ENCODE measurements around the gene ZIM2. TPM values are rescaled to one million over a fixed set of nuclear protein-coding genes. Genes with fewer than 3 reads are reported as not detected.

The ZIM2 gene
- total RNA-seq, 1 experiment from 2014 or later, result not detected

DNA sequence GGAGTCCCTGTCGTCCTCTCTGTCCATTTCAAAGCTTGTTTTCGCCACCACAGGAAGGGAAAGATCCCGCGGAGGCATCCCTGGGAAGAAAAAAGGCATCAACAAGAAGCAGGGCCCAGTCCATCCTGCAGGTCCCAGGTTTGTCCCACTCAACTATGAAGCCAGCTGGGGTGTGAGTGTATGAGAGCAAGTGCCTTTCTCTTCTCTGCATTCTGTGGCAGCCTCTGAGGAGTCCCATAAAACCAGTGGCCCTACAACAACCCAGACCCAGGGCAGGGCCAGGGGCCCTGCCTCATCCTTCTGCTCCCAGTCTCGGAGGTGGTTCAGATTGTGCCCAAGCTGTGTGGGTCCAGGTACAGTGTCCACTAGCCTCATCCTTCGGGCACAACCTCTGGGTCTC is 18.9 kb downstream of the ZIM2 start:
- in situ Hi-C loops (cut with HindIII; ENCODE audit: low pct_unique_long_range_greater_than_20kb, low sequenced_read_pairs), result no loop called here

DNA sequence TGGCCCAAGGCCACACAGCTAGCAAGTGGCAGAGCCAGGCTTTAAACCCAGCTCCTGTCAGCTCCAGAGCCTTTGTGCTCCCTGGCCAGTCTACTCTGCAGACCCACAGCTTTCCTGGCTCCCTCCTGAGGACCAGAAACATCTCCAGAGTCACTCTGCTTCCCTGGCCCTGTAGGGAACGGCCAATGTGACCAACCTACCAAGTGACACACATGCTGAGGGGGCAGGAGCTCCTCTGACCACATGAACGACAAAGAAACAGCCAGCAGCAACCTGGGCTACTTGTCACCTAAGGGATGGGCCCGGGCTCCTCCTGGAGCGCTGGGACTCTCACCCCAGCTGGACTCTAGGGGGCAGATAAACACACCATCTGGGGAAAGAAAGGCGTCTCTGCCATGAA is 19.3 kb downstream of the ZIM2 start:
- no peak for DNase-seq (ENCODE audit: low read depth)
- in situ Hi-C loops (cut with HindIII; ENCODE audit: low pct_unique_long_range_greater_than_20kb, low sequenced_read_pairs), result no loop called here

More for the DNA sequence above, 18.9 kb downstream of the ZIM2 start:
- no peak for DNase-seq (ENCODE audit: low read depth)

GRCh38 chr19:56819166-56819565 is 21.4 kb downstream of the ZIM2 start:
- DNase-seq (ENCODE audit: low read depth), result no peak
- in situ Hi-C loops (cut with HindIII; ENCODE audit: low pct_unique_long_range_greater_than_20kb, low sequenced_read_pairs), result no loop called here

DNA sequence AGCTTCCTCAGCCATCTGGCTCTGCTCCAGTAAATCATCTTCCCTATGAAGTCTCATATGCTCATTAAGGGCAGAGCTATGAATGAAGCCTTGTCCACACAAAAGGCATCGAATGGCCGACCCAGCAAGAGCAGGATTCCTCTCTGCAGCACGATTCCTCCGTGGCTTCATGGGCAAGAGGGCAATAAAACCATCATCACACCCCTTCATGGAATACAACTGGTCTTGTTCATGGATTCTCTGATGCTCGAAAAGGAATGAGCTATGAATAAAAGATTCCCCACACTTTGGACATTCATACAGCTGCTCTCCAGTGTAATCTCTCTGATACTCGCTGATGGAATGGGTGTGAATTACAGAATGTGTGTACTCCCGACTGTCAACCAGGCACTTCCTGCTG is 25.9 kb downstream of the ZIM2 start:
- in situ Hi-C loops (cut with HindIII; ENCODE audit: low pct_unique_long_range_greater_than_20kb, low sequenced_read_pairs), result no loop called here
- DNase-seq (ENCODE audit: low read depth), result no peak

DNA sequence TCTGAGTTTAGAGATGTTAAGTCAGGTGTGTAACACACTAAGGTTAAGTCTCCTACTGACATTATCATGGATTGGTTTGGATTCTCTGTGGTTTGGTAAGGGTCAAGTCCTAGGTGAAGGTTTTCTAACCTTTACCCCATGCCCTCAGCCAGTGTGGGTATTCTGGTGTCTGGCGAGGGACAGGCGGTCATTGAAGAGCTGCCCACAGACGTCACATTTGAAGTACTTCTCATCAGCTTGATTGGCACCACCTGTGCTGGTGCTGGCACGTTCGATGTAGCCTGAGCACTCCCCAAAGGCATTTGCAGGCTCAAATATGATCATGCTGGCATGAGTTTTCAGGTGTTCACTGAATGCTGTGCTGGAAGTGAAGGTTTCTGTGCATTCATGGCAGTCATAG is 27.0 kb downstream of the ZIM2 start:
- in situ Hi-C loops (cut with HindIII; ENCODE audit: low pct_unique_long_range_greater_than_20kb, low sequenced_read_pairs), result no loop called here
- DNase-seq (ENCODE audit: low read depth), result no peak

- in situ Hi-C loops (cut with HindIII; ENCODE audit: low pct_unique_long_range_greater_than_20kb, low sequenced_read_pairs), result no loop called here
Measured at GRCh38 chr19:56811480-56811879, 29.0 kb downstream of the ZIM2 start.

GRCh38 chr19:56810260-56810659 is 30.3 kb downstream of the ZIM2 start:
- no peak for DNase-seq (ENCODE audit: low read depth)
- in situ Hi-C loops (cut with HindIII; ENCODE audit: low pct_unique_long_range_greater_than_20kb, low sequenced_read_pairs), result no loop called here

More at GRCh38 chr19:56811480-56811879, 29.0 kb downstream of the ZIM2 start:
- DNase-seq (ENCODE audit: low read depth), result no peak

DNA sequence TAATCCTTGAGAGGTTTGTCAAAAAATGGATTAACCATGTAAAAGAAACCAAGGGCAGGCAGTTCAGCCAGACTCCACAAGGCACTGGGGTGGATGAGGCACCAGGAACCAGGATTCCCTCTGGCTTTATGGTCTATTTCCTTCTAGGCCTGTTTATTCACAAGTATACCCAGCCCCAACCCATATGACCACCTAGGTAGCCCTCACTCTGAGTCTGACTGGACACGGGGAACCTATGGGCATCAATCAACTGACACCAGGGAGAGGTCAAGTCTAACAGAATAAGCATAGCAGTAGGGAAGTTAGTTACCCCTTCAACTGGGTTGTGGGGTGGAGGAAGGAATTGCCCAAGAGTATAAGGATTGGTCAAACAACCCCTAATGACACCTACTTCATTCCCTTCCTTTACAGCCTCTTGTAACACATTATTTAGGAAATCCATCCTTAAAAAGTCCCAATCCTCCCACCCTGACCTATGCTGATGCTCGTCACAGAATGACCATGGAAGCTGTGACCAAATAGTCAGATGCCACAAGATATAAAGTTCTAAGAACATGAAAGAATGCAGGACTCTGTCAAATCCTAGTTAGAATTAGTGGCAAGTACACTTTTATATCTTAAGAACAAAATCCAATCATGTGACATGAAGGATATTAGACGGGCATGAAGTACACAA is 31.7 kb downstream of the ZIM2 start:
- no peak for DNase-seq (ENCODE audit: low read depth)
- in situ Hi-C loops (cut with HindIII; ENCODE audit: low pct_unique_long_range_greater_than_20kb, low sequenced_read_pairs), result no loop called here

- in situ Hi-C loops (cut with HindIII; ENCODE audit: low pct_unique_long_range_greater_than_20kb, low sequenced_read_pairs), result no loop called here
- DNase-seq (ENCODE audit: low read depth), result no peak
Measured at GRCh38 chr19:56806639-56807038, 33.9 kb downstream of the ZIM2 start.

GRCh38 chr19:56778351-56778750 is 62.2 kb downstream of the ZIM2 start:
- in situ Hi-C loops (cut with HindIII; ENCODE audit: low pct_unique_long_range_greater_than_20kb, low sequenced_read_pairs), result no loop called here
- no peak for DNase-seq (ENCODE audit: low read depth)

GRCh38 chr19:56769650-56770049 is 70.9 kb downstream of the ZIM2 start:
- in situ Hi-C loops (cut with HindIII; ENCODE audit: low pct_unique_long_range_greater_than_20kb, low sequenced_read_pairs), result no loop called here
- DNase-seq (ENCODE audit: low read depth), result no peak

GRCh38 chr19:56765137-56765536 is 75.4 kb downstream of the ZIM2 start:
- in situ Hi-C loops (cut with HindIII; ENCODE audit: low pct_unique_long_range_greater_than_20kb, low sequenced_read_pairs), result no loop called here
- DNase-seq (ENCODE audit: low read depth), result no peak

DNA sequence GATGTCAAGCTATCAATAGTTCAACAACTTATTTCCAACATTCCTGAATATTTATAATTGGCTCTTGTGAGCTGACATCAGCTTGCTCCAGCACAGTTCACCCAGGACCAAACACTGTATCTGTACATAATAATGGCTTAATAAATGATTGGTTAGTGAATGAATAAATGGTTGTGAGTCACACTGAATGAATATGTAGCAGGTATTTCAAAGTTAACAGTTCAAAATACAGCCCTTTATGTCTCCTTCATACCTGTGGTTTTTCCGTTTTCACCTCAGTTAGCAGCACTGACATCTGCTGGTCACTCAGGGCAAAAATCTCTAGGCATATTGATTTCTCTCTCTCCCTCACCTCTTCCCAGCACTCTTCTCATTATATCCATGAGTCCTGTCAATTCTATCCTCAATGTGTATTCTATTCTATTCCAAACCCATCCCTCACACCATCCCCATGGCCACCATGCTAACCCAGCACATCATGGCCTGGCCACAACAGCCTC is 76.3 kb downstream of the ZIM2 start:
- DNase-seq (ENCODE audit: low read depth), result no peak
- in situ Hi-C loops (cut with HindIII; ENCODE audit: low pct_unique_long_range_greater_than_20kb, low sequenced_read_pairs), result no loop called here

GRCh38 chr19:56760842-56761241 is 79.7 kb downstream of the ZIM2 start:
- DNase-seq (ENCODE audit: low read depth), result no peak
- in situ Hi-C loops (cut with HindIII; ENCODE audit: low pct_unique_long_range_greater_than_20kb, low sequenced_read_pairs), result no loop called here

DNA sequence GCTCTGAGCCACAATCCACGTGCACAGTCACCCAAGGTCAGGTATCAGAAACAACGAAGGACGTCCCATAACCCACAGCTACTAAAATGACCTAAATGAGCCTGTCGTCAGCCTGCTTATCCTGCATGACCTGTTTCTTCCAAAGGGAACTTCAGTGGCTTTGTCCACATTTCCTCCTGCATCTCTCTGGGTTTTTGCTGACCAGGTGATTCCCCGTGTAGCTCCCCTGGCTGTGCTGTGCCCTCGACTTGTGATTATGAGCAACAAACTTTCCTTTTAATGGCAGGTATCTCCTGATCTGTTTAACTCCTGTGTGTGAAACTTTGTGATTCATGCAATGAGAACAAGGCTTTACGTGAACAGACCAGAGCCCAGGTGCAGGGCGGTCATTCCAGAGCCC is 81.0 kb downstream of the ZIM2 start:
- DNase-seq (ENCODE audit: low read depth), result no peak
- in situ Hi-C loops (cut with HindIII; ENCODE audit: low pct_unique_long_range_greater_than_20kb, low sequenced_read_pairs), result no loop called here

DNA sequence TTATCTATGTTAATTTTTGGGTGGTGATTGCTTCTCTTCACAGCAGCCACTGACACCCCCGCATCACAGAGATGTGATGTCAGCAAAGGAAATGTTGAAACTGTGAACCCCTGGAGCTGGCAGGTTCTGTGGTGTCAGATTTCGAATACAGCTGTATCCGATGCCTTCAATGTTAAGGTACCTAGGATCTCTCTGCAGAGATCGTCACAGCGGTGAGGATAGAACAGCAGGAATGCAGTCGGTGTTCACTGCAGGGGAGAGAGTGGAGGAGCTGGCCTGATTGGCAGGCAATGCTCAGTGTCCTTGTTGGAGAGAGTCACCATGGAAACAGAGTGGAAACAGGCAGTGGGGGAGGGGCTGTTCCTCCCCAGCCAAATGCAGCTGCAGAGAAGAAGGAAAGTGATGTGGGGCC is 89.4 kb downstream of the ZIM2 start:
- in situ Hi-C loops (cut with HindIII; ENCODE audit: low pct_unique_long_range_greater_than_20kb, low sequenced_read_pairs), result no loop called here

GRCh38 chr19:56750658-56751057 is 89.9 kb downstream of the ZIM2 start:
- no peak for DNase-seq (ENCODE audit: low read depth)
- in situ Hi-C loops (cut with HindIII; ENCODE audit: low pct_unique_long_range_greater_than_20kb, low sequenced_read_pairs), result no loop called here

More for the DNA sequence above, 89.4 kb downstream of the ZIM2 start:
- no peak for DNase-seq (ENCODE audit: low read depth)

- in situ Hi-C loops (cut with HindIII; ENCODE audit: low pct_unique_long_range_greater_than_20kb, low sequenced_read_pairs), result no loop called here
- peak; percentile 14 for DNase-seq (ENCODE audit: low read depth)
Measured at GRCh38 chr19:56748378-56748777, 92.1 kb downstream of the ZIM2 start.

DNA sequence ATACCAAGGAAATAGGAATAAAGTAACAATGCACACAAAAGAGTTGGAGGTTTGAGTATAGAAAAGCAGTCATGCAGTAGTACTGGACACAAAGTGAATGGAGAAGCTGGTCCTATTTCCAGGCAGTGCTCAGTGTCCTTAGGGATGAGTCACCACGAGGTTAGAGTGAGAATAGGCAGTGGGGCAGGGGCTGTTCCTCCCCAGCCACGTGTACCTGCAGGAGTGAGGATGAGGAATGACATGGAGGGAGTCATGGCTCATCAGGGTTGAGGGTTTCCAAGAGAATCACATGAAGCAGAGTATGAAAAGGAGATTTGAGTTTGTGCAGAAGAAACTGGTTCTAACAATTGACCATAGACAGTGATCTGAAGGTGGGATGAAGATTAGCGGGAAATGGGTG is 94.2 kb downstream of the ZIM2 start:
- no peak for DNase-seq (ENCODE audit: low read depth)
- in situ Hi-C loops (cut with HindIII; ENCODE audit: low pct_unique_long_range_greater_than_20kb, low sequenced_read_pairs), result no loop called here

GRCh38 chr19:56740501-56740900 is 100.0 kb downstream of the ZIM2 start:
- in situ Hi-C loops (cut with HindIII; ENCODE audit: low pct_unique_long_range_greater_than_20kb, low sequenced_read_pairs), result no loop called here

More at GRCh38 chr19:56740501-56740900, 100.0 kb downstream of the ZIM2 start:
- DNase-seq (ENCODE audit: low read depth), result no peak
